Hepatocyte (in vitro differentiated cells): ENCODE data around the gene CDK14. TPM values are rescaled to one million over a fixed set of nuclear protein-coding genes. Genes with fewer than 3 reads are reported as not detected.

Experiments
- DNase-seq: peaks from one replicate; pipeline ENCODE4 v3.0.0-alpha.2; 2016; ENCODE audit warnings: low spot score
- H2AFZ ChIP-seq: fragments of 200-600 bp; sonication (generic); 2 replicates; pipeline ENCODE4 v1.6.0; 2016; ENCODE audit warnings: antibody characterized with exemption, mild to moderate bottlenecking
- H3K27ac ChIP-seq: fragments of 200-600 bp; sonication (generic); 2 replicates; pipeline ENCODE4 v1.5.1; 2016; ENCODE audit warnings: mild to moderate bottlenecking
- H3K27me3 ChIP-seq: fragments of 200-600 bp; sonication (generic); 2 replicates; pipeline ENCODE4 v1.6.1; 2016
- H3K36me3 ChIP-seq: fragments of 200-600 bp; sonication (generic); replicated peaks from 2 replicates; pipeline ENCODE4 v1.5.1; 2016; ENCODE audit warnings: low read depth; ENCODE audit not compliant: insufficient read depth
- H3K4me1 ChIP-seq: fragments of 200-600 bp; sonication (generic); 2 replicates; pipeline ENCODE4 v1.5.1; 2016; ENCODE audit warnings: mild to moderate bottlenecking, moderate library complexity; ENCODE audit not compliant: insufficient read depth
- H3K4me2 ChIP-seq: fragments of 200-600 bp; sonication (generic); 2 replicates; pipeline ENCODE4 v1.6.0; 2016
- H3K4me3 ChIP-seq: fragments of 200-600 bp; sonication (generic); 2 replicates; pipeline ENCODE4 v1.5.1; 2016; ENCODE audit warnings: mild to moderate bottlenecking
- H3K79me2 ChIP-seq: fragments of 200-600 bp; sonication (generic); 2 replicates; pipeline ENCODE4 v1.6.0; 2017; ENCODE audit warnings: mild to moderate bottlenecking
- H3K9me2 ChIP-seq: fragments of 200-600 bp; sonication (generic); replicated peaks from 2 replicates; pipeline ENCODE4 v1.6.0; 2017; ENCODE audit warnings: mild to moderate bottlenecking; ENCODE audit not compliant: insufficient read depth
- H3K9me3 ChIP-seq: fragments of 200-600 bp; sonication (generic); 2 replicates; pipeline ENCODE4 v1.5.1; 2016; ENCODE audit warnings: low read depth, mild to moderate bottlenecking
- H4K20me1 ChIP-seq: fragments of 200-600 bp; sonication (generic); 2 replicates; pipeline ENCODE4 v1.6.0; 2016; ENCODE audit warnings: mild to moderate bottlenecking; ENCODE audit not compliant: insufficient read depth, poor library complexity, severe bottlenecking
- CTCF ChIP-seq: fragments of 200-600 bp; sonication (generic); IDR thresholded peaks from 2 replicates; pipeline ENCODE4 v1.5.1; 2016; ENCODE audit warnings: antibody characterized with exemption, mild to moderate bottlenecking; ENCODE audit not compliant: poor library complexity
- EZH2 ChIP-seq: fragments of 200-600 bp; sonication (generic); IDR thresholded peaks from 2 replicates; pipeline ENCODE4 v1.6.1; 2016; ENCODE audit warnings: antibody characterized with exemption, mild to moderate bottlenecking, borderline replicate concordance
- EZH2phosphoT487 ChIP-seq: fragments of 200-600 bp; sonication (generic); IDR thresholded peaks from one replicate; pipeline ENCODE4 v1.6.1; 2018; ENCODE audit warnings: antibody characterized with exemption, mild to moderate bottlenecking, low read depth, moderate library complexity; ENCODE audit not compliant: unreplicated experiment, severe bottlenecking
- WGBS: methylation state at CpG from one replicate; pipeline ENCODE4 v1.1.6; 2016; ENCODE audit warnings: low lambda C conversion rate; ENCODE audit errors: missing lambda C conversion rate; 5-methylcytosine and 5-hydroxymethylcytosine counted together
- polyA plus RNA-seq: library from polyadenylated mRNA; unstranded; fragments of >200 nt; fragmentation: Nextera tagmentation; extraction: Ambion mirVana; gene quantifications from 2 replicates; pipeline ENCODE4 v1.2.1, GENCODE V29; 2016
- total RNA-seq: library from RNA; depleted of rRNA; stranded (reverse); fragments of >200 nt; gene quantifications from 2 replicates; pipeline ENCODE4 v1.2.3, GENCODE V29; 2014

CDK14 gene
- total and polyA plus RNA-seq, 2 experiments from 2014 or later: 8.6 to 23.5 TPM

- no peaks in the 10 kb centered on the region for H3K27me3 ChIP-seq
- H3K4me2 ChIP-seq: no peak overlapping the region
- TF ChIP-seq EZH2phosphoT487 (no peak), CTCF (no peak), EZH2 (no peak)
- WGBS: 88% methylated on average over 1 of the region's 1 CpG
- H3K9me3 ChIP-seq: no peaks in the 10 kb centered on the region
- no peaks in the 10 kb centered on the region for H3K4me1 ChIP-seq
- no peaks in the 10 kb centered on the region for H4K20me1 ChIP-seq
- H3K79me2 ChIP-seq: no peaks in the 10 kb centered on the region
- H3K4me3 ChIP-seq: no peak overlapping the region
- H3K36me3 ChIP-seq: no peaks in the 10 kb centered on the region
- H3K27ac ChIP-seq: no peak overlapping the region
- H2AFZ ChIP-seq: no peak overlapping the region
- DNase-seq: no peak
- H3K9me2 ChIP-seq: no peaks in the 10 kb centered on the region
Measured at GRCh38 chr7:90839316-90839715, 243.2 kb downstream of the CDK14 start.

GRCh38 chr7:90839727-90840291, 243.7 kb downstream of the CDK14 start:
- no peak for TF ChIP-seq CTCF
- no peak for TF ChIP-seq EZH2
- TF ChIP-seq EZH2phosphoT487: no peak
- Histone ChIP-seq H2AFZ (no peak overlapping the region), H3K27me3 (no peaks in the 10 kb centered on the region), H3K36me3 (no peaks in the 10 kb centered on the region), H3K4me2 (no peak overlapping the region), H4K20me1 (no peaks in the 10 kb centered on the region), H3K27ac (no peak overlapping the region), H3K79me2 (no peaks in the 10 kb centered on the region), H3K9me2 (no peaks in the 10 kb centered on the region), H3K4me1 (no peaks in the 10 kb centered on the region), H3K9me3 (no peaks in the 10 kb centered on the region), H3K4me3 (no peak overlapping the region)
- 95% methylated on average over 3 of the region's 3 CpGs for WGBS
- DNase-seq: no peak

GRCh38 chr7:90841759-90842429, 245.8 kb downstream of the CDK14 start:
- Histone ChIP-seq H3K27ac (no peak overlapping the region), H3K79me2 (no peaks in the 10 kb centered on the region), H3K4me3 (no peak overlapping the region), H3K4me2 (no peak overlapping the region), H3K9me2 (no peaks in the 10 kb centered on the region), H3K36me3 (no peaks in the 10 kb centered on the region), H3K27me3 (no peaks in the 10 kb centered on the region), H2AFZ (no peak overlapping the region), H4K20me1 (no peaks in the 10 kb centered on the region), H3K4me1 (no peaks in the 10 kb centered on the region), H3K9me3 (no peaks in the 10 kb centered on the region)
- TF ChIP-seq EZH2 (no peak), EZH2phosphoT487 (no peak), CTCF (no peak)
- DNase-seq: no peak
- 86% methylated on average over 4 of the region's 4 CpGs for WGBS
